B cell (primary cell): ENCODE data around the gene NUP214. TPM values are rescaled to one million over a fixed set of nuclear protein-coding genes. Genes with fewer than 3 reads are reported as not detected.
"Not testable (repeated sequence)": the region's sequence is repeated elsewhere in the genome, so short reads cannot be mapped to it uniquely, and the experiment has no call there.

ENCODE experiments used
- ATAC-seq: fragments of 200-7000 bp; cut with Tn5 transposase; one replicate; pipeline ENCODE4 v1.10.0; 2021; ENCODE audit warnings: low read depth, mild to moderate bottlenecking, moderate number of reproducible peaks, moderate library complexity
- CTCF ChIA-PET: fragments of 350-600 bp; sonication (Branson Sonifier 250); formaldehyde crosslinking; loops from one replicate; lab custom pipeline; 2021; ENCODE audit warnings: antibody characterized with exemption, inconsistent platforms; lab: Charles Lee
- POLR2A ChIA-PET: fragments of 350-600 bp; sonication (Branson Sonifier 250); formaldehyde crosslinking; loops from one replicate; lab custom pipeline; 2021; ENCODE audit warnings: antibody characterized with exemption; lab: Charles Lee
- DNase-seq: peaks from one replicate; pipeline ENCODE4 v3.0.0; 2013
- H2AFZ ChIP-seq: 2 replicates; pipeline ENCODE4 v1.6.1; 2012; ENCODE audit warnings: mild to moderate bottlenecking, low read depth, low read length; ENCODE audit not compliant: insufficient read depth, poor library complexity, severe bottlenecking
- H3K27ac ChIP-seq, 2 donors: 1 replicate in 1 of 2; 2 replicates in 1 of 2; pipeline ENCODE4 v1.5.1; 2012 to 2013; ENCODE audit warnings: low read length in 2 of 2, mild to moderate bottlenecking in 2 of 2, moderate library complexity in 1 of 2
- H3K27me3 ChIP-seq, 4 experiments: fragments of 200-600 bp in 1 of 4; sonication (generic) in 1 of 4; replicated peaks in 1 of 4; 1 replicate in 2 of 4; 2 replicates in 2 of 4; pipeline versions ENCODE4 v1.6.1 to v1.7.0; 2013 to 2016; ENCODE audit warnings: low read length in 3 of 4, mild to moderate bottlenecking in 2 of 4, mixed read lengths in 1 of 4, moderate library complexity in 1 of 4; ENCODE audit not compliant: insufficient read depth in 4 of 4, control insufficient read depth in 3 of 4; ENCODE audit errors: control extremely low read depth in 1 of 4
- H3K36me3 ChIP-seq, 2 experiments: replicated peaks in 1 of 2; 1 replicate in 1 of 2; 2 replicates in 1 of 2; pipeline versions ENCODE4 v1.6.1 to v1.7.1; 2013; ENCODE audit warnings: low read length in 1 of 2; ENCODE audit not compliant: insufficient read depth in 2 of 2, control insufficient read depth in 1 of 2; ENCODE audit errors: control extremely low read depth in 1 of 2, extremely low read depth in 1 of 2
- H3K4me1 ChIP-seq, 2 donors: fragments of 200-600 bp in 1 of 2; sonication (generic) in 1 of 2; 1 replicate in 1 of 2; 2 replicates in 1 of 2; pipeline versions ENCODE4 v1.5.1 to v1.6.1; 2013 to 2017; ENCODE audit warnings: low read length in 2 of 2; ENCODE audit not compliant: control insufficient read depth in 2 of 2, insufficient read depth in 2 of 2
- H3K4me2 ChIP-seq: replicated peaks from 2 replicates; pipeline ENCODE3; 2012; ENCODE audit warnings: mild to moderate bottlenecking, low read depth, low read length; ENCODE audit not compliant: poor library complexity, severe bottlenecking
- H3K4me3 ChIP-seq, 5 experiments: fragments of 200-600 bp in 1 of 5; sonication (generic) in 1 of 5; 1 replicate in 3 of 5; 2 replicates in 2 of 5; pipeline versions ENCODE4 v1.5.1 to v1.7.0; 2011 to 2016; ENCODE audit warnings: low read length in 4 of 5, mild to moderate bottlenecking in 4 of 5, low read depth in 2 of 5, control low read depth in 1 of 5, moderate library complexity in 1 of 5; ENCODE audit not compliant: insufficient read depth in 1 of 5; ENCODE audit errors: control extremely low read depth in 1 of 5, extremely low read depth in 1 of 5
- H3K79me2 ChIP-seq: fragments of 200-600 bp; sonication (generic); one replicate; pipeline ENCODE4 v1.6.0; 2016; ENCODE audit warnings: low read length; ENCODE audit not compliant: control insufficient read depth, insufficient read depth
- H3K9ac ChIP-seq: fragments of 200-600 bp; sonication (generic); 2 replicates; pipeline ENCODE4 v1.6.1; 2017; ENCODE audit warnings: mild to moderate bottlenecking, low read length, moderate library complexity
- H3K9me3 ChIP-seq, 3 donors: one replicate each; pipeline versions ENCODE4 v1.6.1 to v1.7.1; 2013; ENCODE audit warnings: low read length in 2 of 3; ENCODE audit not compliant: control insufficient read depth in 2 of 3, insufficient read depth in 1 of 3; ENCODE audit errors: control extremely low read depth in 1 of 3
- H4K20me1 ChIP-seq: 2 replicates; pipeline ENCODE4 v1.6.0; 2012; ENCODE audit warnings: mild to moderate bottlenecking, low read length; ENCODE audit not compliant: insufficient read depth, control insufficient read depth, poor library complexity, severe bottlenecking
- H3K27ac Mint-ChIP-seq: one replicate; pipeline ENCODE4 v1.8.0; 2021; ENCODE audit warnings: mixed read lengths
- H3K27me3 Mint-ChIP-seq: one replicate; pipeline ENCODE4 v1.8.0; 2021; ENCODE audit warnings: mixed read lengths
- H3K4me1 Mint-ChIP-seq: one replicate; pipeline ENCODE4 v1.8.0; 2021; ENCODE audit warnings: mixed read lengths
- H3K4me3 Mint-ChIP-seq: one replicate; pipeline ENCODE4 v1.8.0; 2021; ENCODE audit warnings: mixed read lengths
- H3K9me3 Mint-ChIP-seq: one replicate; pipeline ENCODE4 v1.8.0; 2022; ENCODE audit warnings: mixed read lengths; ENCODE audit not compliant: insufficient read depth
- CTCF ChIP-seq: fragments of 200-600 bp; IDR thresholded peaks from one replicate; pipeline ENCODE4 v1.8.0; 2022; ENCODE audit warnings: antibody characterized with exemption, mild to moderate bottlenecking
- EZH2 ChIP-seq: IDR thresholded peaks from 2 replicates; pipeline ENCODE4 v1.6.1; 2012; ENCODE audit warnings: borderline replicate concordance, low read depth, mild to moderate bottlenecking, moderate library complexity, low read length; ENCODE audit not compliant: insufficient read depth, poor library complexity, severe bottlenecking
- WGBS: methylation state at CpG from one replicate; pipeline ENCODE4 v1.1.5; 2013; ENCODE audit warnings: missing lambda C conversion rate; ENCODE audit not compliant: insufficient coverage; 5-methylcytosine and 5-hydroxymethylcytosine counted together
- intact Hi-C: fragments of 100-400 bp; cut with micrococcal nuclease; formaldehyde crosslinking; loops from one replicate; pipeline ENCODE4 v1.10.0; 2022
- polyA plus RNA-seq: library from polyadenylated mRNA; depleted of rRNA; stranded (reverse); fragments of >200 nt; gene quantifications from 2 replicates; pipeline ENCODE4 v1.2.3, GENCODE V29; 2012
- total RNA-seq, 2 donors: library from RNA; stranded (reverse); fragments of 120-200 nt in 1 of 2; gene quantifications; 1 replicate in 1 of 2; 2 replicates in 1 of 2; pipeline versions ENCODE4 v1.2.3 to v1.2.4, GENCODE V29; 2013 to 2022

The NUP214 gene
- total and polyA plus RNA-seq, 2 donors (not counting 1 experiment from before 2014, with no cell fraction given), result 19.0 to 94.6 TPM

DNA sequence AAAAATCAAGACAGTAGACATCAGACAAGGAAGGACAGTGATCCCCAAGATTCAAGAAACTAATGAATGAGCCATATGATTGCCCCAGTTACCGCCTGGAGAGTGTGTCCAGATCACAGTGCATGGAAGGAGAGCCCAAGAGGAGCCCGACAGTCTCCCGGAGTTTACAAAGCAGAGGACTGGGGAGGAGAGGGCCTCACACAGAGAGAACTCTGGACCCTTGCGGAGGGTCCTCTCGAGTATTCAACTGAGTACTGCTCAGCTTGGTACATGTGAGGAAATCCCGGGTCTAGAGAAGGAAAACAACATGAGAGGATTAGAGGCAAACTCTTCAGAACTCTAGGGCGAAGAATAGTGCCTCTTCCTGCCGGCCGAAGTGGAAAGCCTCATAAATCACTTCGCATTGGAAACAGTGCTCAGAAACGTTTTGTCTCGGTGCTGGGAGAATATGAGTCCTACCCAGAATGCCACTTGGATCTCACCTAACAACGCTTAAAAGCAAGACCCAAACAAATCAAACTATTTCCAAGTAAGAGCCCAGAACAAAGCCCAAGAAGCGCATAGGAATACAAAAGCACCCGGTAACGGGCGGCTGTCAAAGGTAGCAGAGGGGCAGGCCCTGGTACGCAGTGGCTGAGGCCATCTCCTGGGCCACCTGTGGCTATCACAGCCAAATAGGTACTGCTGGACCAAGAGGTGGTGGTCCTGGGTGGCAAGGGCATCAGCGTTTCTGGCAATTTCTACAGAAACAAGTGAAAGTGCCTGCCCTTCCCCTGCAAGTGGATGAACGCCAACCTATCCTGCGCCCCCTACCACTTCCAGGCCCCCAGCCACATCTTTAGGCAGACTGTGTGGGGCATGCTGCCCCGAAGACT lies 114.9 kb downstream of the NUP214 start:
- no peaks in the 10 kb centered on the region for H3K79me2 ChIP-seq
- H3K27ac ChIP-seq, result no peak overlapping the region
- no peak overlapping the region for H3K27ac Mint-ChIP-seq
- H3K27me3 ChIP-seq, result no peaks in the 10 kb centered on the region
- H3K4me1 Mint-ChIP-seq, result peaks cover 20% of the 10 kb centered on the region
- CTCF ChIA-PET, result interaction anchor here (2.7 kb wide), 1 partner anchor 12 kb away, joined by 8 read pairs; no protein-coding TSS in a partner anchor
- no peak overlapping the region for H3K4me3 Mint-ChIP-seq
- H3K4me2 ChIP-seq, result no peak overlapping the region
- no peak overlapping the region for H3K9ac ChIP-seq
- WGBS, result 71% methylated on average over 22 of the region's 22 CpGs
- no peaks in the 10 kb centered on the region for H3K9me3 ChIP-seq
- ATAC-seq, result no peak
- peaks cover 3% of the 10 kb centered on the region for H3K9me3 Mint-ChIP-seq
- H4K20me1 ChIP-seq, result no peaks in the 10 kb centered on the region
- peaks cover 19 to 27% of the 10 kb centered on the region in 2 donors for H3K4me1 ChIP-seq
- intact Hi-C loops, result no loop called here
- H2AFZ ChIP-seq, result no peak overlapping the region
- TF ChIP-seq CTCF, result no peak
- TF ChIP-seq EZH2, result no peak
- peak; percentile 6 for DNase-seq
- H3K36me3 ChIP-seq, result peaks cover 0 to 1% of the 10 kb centered on the region in 2 experiments
- H3K27me3 Mint-ChIP-seq, result no peaks in the 10 kb centered on the region
- H3K4me3 ChIP-seq, result no peak overlapping the region
- POLR2A ChIA-PET, result interaction anchor here (0.6 to 3.2 kb wide), 2 partner anchors 16 to 57 kb away, joined by 4 to 10 read pairs; no protein-coding TSS in a partner anchor

- H3K4me2 ChIP-seq, H3K36me3 ChIP-seq, POLR2A ChIA-PET, H3K4me3 Mint-ChIP-seq, H3K4me3 ChIP-seq, H3K27me3 Mint-ChIP-seq, H3K4me1 ChIP-seq, H3K27ac Mint-ChIP-seq, H3K27ac ChIP-seq, H3K9ac ChIP-seq, CTCF ChIA-PET, ATAC-seq, intact Hi-C loops, H3K9me3 ChIP-seq, DNase-seq, H3K4me1 Mint-ChIP-seq, H4K20me1 ChIP-seq, H3K9me3 Mint-ChIP-seq, H3K27me3 ChIP-seq, H2AFZ ChIP-seq, H3K79me2 ChIP-seq: not testable (repeated sequence)
- no CpG with 5 or more reads among the region's 5 CpGs for WGBS
Measured at GRCh38 chr9:131244331-131244730, 118.9 kb downstream of the NUP214 start.
